Fibroblast of lung (primary cell): ENCODE data around the gene GSTT4.

Experiments used
- EZH2 ChIP-seq: IDR thresholded peaks from 2 replicates; pipeline ENCODE4 v1.5.1; 2012; ENCODE audit warnings: low read length, control low read depth, mild to moderate bottlenecking; ENCODE audit errors: missing control alignments
- TF ChIP-seq, protein P1 (sequence below), 2 donors: IDR thresholded peaks in 1 of 2; conservative IDR thresholded peaks in 1 of 2; 1 replicate in 1 of 2; 2 replicates in 1 of 2; pipeline ENCODE4 v1.5.1; 2011 to 2012; ENCODE audit warnings: low read length in 2 of 2, control low read depth in 1 of 2, inconsistent platforms in 1 of 2, low read depth in 1 of 2, mild to moderate bottlenecking in 1 of 2

DNA sequence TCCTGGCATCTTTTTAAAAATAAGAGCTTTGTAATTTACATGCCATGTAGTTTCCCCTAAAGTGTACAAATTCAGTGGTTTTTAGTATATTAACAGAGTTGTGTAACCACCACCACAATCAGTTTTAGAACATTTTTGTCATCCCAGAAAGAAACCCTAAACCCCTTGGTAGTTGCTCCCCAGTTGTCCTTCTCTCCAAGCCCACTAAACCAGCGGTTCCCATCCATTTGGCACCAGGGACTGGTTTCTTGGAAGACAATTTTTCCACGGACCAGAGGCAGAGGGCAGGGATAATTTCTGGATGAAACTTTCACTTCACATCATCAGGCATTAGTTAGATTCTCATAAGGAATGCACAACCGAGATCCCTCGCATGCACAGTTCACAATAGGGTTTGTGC, 28.5 kb upstream of the GSTT4 start:
- TF ChIP-seq, protein P1, sequence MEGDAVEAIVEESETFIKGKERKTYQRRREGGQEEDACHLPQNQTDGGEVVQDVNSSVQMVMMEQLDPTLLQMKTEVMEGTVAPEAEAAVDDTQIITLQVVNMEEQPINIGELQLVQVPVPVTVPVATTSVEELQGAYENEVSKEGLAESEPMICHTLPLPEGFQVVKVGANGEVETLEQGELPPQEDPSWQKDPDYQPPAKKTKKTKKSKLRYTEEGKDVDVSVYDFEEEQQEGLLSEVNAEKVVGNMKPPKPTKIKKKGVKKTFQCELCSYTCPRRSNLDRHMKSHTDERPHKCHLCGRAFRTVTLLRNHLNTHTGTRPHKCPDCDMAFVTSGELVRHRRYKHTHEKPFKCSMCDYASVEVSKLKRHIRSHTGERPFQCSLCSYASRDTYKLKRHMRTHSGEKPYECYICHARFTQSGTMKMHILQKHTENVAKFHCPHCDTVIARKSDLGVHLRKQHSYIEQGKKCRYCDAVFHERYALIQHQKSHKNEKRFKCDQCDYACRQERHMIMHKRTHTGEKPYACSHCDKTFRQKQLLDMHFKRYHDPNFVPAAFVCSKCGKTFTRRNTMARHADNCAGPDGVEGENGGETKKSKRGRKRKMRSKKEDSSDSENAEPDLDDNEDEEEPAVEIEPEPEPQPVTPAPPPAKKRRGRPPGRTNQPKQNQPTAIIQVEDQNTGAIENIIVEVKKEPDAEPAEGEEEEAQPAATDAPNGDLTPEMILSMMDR (conservative IDR thresholded peaks at IDR 0.05 in 1 of 2, IDR thresholded peaks at IDR 0.05 in 1 of 2; ENCODE audit: low read depth in 1 of 2, low read length in 2 of 2): no peak
- no peak for TF ChIP-seq EZH2
